Thoracic aorta endothelial cell (primary cell): Measurements from ENCODE around the gene CEP250. TPM values are rescaled to one million over a fixed set of nuclear protein-coding genes. Genes with fewer than 3 reads are reported as not detected.

Experiments used
- small RNA-seq: library from RNA; depleted of rRNA; stranded (forward); fragments of <200 nt; gene quantifications from one replicate; pipeline ENCODE3, GENCODE V24; 2012
- total RNA-seq: library from RNA; depleted of rRNA; stranded (reverse); fragments of >200 nt; gene quantifications from 2 replicates; pipeline ENCODE4 v1.2.3, GENCODE V29; 2012

CEP250 gene, protein sequence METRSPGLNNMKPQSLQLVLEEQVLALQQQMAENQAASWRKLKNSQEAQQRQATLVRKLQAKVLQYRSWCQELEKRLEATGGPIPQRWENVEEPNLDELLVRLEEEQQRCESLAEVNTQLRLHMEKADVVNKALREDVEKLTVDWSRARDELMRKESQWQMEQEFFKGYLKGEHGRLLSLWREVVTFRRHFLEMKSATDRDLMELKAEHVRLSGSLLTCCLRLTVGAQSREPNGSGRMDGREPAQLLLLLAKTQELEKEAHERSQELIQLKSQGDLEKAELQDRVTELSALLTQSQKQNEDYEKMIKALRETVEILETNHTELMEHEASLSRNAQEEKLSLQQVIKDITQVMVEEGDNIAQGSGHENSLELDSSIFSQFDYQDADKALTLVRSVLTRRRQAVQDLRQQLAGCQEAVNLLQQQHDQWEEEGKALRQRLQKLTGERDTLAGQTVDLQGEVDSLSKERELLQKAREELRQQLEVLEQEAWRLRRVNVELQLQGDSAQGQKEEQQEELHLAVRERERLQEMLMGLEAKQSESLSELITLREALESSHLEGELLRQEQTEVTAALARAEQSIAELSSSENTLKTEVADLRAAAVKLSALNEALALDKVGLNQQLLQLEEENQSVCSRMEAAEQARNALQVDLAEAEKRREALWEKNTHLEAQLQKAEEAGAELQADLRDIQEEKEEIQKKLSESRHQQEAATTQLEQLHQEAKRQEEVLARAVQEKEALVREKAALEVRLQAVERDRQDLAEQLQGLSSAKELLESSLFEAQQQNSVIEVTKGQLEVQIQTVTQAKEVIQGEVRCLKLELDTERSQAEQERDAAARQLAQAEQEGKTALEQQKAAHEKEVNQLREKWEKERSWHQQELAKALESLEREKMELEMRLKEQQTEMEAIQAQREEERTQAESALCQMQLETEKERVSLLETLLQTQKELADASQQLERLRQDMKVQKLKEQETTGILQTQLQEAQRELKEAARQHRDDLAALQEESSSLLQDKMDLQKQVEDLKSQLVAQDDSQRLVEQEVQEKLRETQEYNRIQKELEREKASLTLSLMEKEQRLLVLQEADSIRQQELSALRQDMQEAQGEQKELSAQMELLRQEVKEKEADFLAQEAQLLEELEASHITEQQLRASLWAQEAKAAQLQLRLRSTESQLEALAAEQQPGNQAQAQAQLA (N-terminal part only)
- 23.5 and 30.2 TPM in 2 replicates for total RNA-seq

DNA sequence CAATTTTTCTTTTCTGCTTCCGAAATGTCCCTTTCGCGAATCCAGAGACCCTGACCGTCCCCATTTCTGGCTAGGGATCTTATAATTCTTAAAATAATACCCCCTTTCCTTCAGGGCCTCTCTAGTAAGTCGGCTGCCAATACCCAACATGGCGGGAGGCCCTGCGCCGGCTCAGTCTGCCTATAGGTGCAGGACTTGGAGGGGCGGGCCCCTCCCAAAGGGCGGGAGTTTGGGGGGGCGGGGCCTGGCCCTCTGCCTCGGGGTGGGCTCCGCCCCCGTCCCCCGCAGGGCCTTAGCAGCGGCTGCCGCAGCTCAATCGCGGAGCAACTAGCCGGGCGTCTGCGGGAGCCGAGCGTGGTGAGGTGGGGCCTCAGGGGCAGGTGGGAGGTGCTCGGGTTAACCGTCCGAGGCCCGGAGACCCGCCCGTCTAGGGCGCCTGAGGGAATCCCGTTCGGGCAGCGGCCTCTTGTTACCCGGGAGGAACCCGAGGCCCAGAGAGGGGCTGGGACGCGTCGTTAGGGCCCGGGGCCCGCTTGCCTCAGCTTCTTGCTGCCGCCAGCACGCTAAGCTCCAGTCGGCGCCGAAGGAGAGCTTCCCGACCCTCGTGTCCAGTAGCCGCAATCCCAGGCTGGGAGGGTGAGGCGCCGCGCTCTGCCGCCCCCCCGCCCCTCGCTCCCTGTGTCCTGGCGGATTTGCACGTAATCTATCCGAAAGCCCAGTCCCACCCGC, at the start of gene CEP250:
Gene CEP250 (plus strand): TSS at position 718 of the 729 bp plus-strand sequence. CDS start 6,770 bp downstream, outside the sequence.

DNA sequence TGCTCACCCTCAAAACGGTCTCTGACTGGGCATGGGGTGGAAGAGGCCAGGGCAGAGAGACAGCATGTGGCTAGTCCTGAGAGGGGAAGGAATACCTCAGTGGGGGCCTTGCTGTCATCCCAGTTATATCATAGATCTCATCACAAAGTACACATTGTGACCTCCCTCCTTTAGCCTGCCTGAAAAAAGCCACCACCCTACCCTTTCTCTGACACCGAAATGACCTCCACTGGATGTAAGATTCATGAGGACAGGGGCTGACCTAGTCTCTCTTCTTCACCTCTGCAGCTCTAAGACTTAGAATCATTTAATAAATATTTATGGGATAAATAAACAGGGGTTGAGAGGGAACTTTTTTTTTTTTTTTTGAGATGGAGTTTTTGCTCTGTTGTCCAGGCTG, 74.2 kb downstream of the CEP250 start, which contains the start of gene C20orf173:
Gene C20orf173 (minus strand): TSS at position 101 of the 400 bp plus-strand sequence. CDS start 279 bp downstream, outside the sequence.

DNA sequence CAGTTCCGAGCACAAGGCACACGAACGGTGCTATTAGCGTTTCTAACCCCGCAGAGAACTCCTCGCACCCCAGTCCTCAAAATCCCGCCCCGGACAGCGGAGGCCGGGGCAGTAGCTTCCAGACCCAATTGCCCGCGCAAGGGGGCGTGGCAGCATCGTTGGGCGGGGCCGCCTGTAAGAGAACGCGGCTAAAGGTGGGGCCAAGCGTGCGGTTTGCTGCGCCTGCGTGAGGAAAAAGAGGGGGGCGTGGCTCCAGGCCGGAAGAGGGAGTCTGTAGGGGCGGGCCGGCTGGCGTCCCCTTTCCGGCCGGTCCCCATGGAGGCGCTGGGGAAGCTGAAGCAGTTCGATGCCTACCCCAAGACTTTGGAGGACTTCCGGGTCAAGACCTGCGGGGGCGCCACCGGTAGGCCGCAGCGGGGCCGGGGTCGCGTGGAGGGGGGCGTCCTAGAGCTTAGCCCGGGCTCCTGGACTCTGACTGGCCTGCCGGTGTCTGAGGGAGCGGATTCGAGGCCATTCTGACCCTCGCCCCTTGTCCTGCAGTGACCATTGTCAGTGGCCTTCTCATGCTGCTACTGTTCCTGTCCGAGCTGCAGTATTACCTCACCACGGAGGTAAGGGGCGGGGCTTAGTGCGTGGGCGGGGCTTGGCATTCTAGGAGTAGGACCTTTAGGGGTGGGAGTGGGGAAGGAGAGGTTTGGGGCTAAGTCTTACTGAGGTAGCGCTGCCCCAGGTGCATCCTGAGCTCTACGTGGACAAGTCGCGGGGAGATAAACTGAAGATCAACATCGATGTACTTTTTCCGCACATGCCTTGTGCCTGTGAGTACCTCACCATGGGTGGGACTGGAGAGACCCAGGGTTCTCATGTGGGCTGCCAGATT, 86.6 kb downstream of the CEP250 start, which contains the start of gene ERGIC3:
Gene ERGIC3 (plus strand): TSS at position 296 of the 880 bp plus-strand sequence. CDS start 20 bp downstream, at position 316.

Small RNA genes lying within 50 kb of the gene (small RNA-seq; reads per million reads assigned to genes)
- gene MIR1289-1 = not detected

Other genes with a start within 250 kb of the CEP250 start
- gene MMP24, start 228.9 kb upstream of the CEP250 start, total RNA-seq = 0.27 and 0.36 TPM in 2 replicates
- 10.8 and 11.2 TPM in 2 replicates for gene MMP24OS, start 177.5 kb upstream of the CEP250 start, total RNA-seq
- gene EIF6, start 170.8 kb upstream of the CEP250 start, total RNA-seq = 101 and 115 TPM in 2 replicates
- not detected in 2 replicates for gene FAM83C, start 163.2 kb upstream of the CEP250 start, total RNA-seq
- gene UQCC1, start 43.6 kb upstream of the CEP250 start, total RNA-seq = 20.7 and 21.9 TPM in 2 replicates
- gene GDF5, start 17.4 kb upstream of the CEP250 start, total RNA-seq = 0.29 and 0.66 TPM in 2 replicates
- not detected in 2 replicates for gene C20orf173, start 74.1 kb downstream of the CEP250 start, total RNA-seq
- 168 and 229 TPM in 2 replicates for gene ERGIC3, start 86.5 kb downstream of the CEP250 start, total RNA-seq
- 6.5 and 7.8 TPM in 2 replicates for gene SPAG4, start 160.2 kb downstream of the CEP250 start, total RNA-seq
- gene CPNE1, start 209.3 kb downstream of the CEP250 start, total RNA-seq = 78.2 and 151 TPM in 2 replicates
- 94.6 and 97.2 TPM in 2 replicates for gene RBM12, start 209.3 kb downstream of the CEP250 start, total RNA-seq
- gene NFS1, start 243.8 kb downstream of the CEP250 start, total RNA-seq = 15.6 and 17.1 TPM in 2 replicates
- gene ROMO1, start 243.8 kb downstream of the CEP250 start, total RNA-seq = 128 and 146 TPM in 2 replicates